Vagina (tissue), 1 donor: ENCODE data around the gene BMERB1. TPM values are rescaled to one million over a fixed set of nuclear protein-coding genes. Genes with fewer than 3 reads are reported as not detected.

Source experiments
- total RNA-seq: library from RNA; depleted of rRNA; stranded (reverse); fragments of >200 nt; gene quantifications from one replicate; pipeline ENCODE4 v1.2.3, GENCODE V29; 2016

BMERB1 gene
- total RNA-seq, 1 donor from 2014 or later = 46.9 TPM

Other genes starting within 250 kb of the BMERB1 start
- 5.9 TPM for gene NPIPA5, start 56.3 kb upstream of the BMERB1 start, total RNA-seq
- gene MPV17L, start 38.8 kb upstream of the BMERB1 start, total RNA-seq = 4.4 TPM
- gene MARF1, start 208.6 kb downstream of the BMERB1 start, total RNA-seq = 39.0 TPM
- gene NDE1, start 215.7 kb downstream of the BMERB1 start, total RNA-seq = 55.0 TPM